ENCODE measurements around the gene TXNDC11.

TXNDC11 gene

GRCh38 chr16:11660565-11660964 lies 82.1 kb downstream of the TXNDC11 start:
- no peak for DNase-seq (ENCODE audit: low read depth in 2 of 2)

- no peak for DNase-seq (ENCODE audit: low read depth in 2 of 2)
These were observed 83.6 kb downstream of the TXNDC11 start for GRCh38 chr16:11658896-11659708.

- no peak for DNase-seq (ENCODE audit: low read depth in 2 of 2)
These were observed 85.1 kb downstream of the TXNDC11 start for GRCh38 chr16:11657556-11657955.

GRCh38 chr16:11655655-11656054 lies 87.0 kb downstream of the TXNDC11 start:
- no peak for DNase-seq (ENCODE audit: low read depth in 2 of 2)

- no peak for DNase-seq (ENCODE audit: low read depth in 2 of 2)
These were observed 90.9 kb downstream of the TXNDC11 start for GRCh38 chr16:11651796-11652195.

GRCh38 chr16:11650641-11651591 lies 91.7 kb downstream of the TXNDC11 start:
- no peak for DNase-seq (ENCODE audit: low read depth in 2 of 2)

- no peak for DNase-seq (ENCODE audit: low read depth in 2 of 2)
These were observed 93.4 kb downstream of the TXNDC11 start for GRCh38 chr16:11649276-11649675.

- DNase-seq (ENCODE audit: low read depth in 2 of 2), result no peak
These were observed 99.9 kb downstream of the TXNDC11 start for GRCh38 chr16:11642765-11643116.

- DNase-seq (ENCODE audit: low read depth in 2 of 2), result peak; percentile 47 to 49
These were observed 101.5 kb downstream of the TXNDC11 start for GRCh38 chr16:11640987-11641817.

DNA sequence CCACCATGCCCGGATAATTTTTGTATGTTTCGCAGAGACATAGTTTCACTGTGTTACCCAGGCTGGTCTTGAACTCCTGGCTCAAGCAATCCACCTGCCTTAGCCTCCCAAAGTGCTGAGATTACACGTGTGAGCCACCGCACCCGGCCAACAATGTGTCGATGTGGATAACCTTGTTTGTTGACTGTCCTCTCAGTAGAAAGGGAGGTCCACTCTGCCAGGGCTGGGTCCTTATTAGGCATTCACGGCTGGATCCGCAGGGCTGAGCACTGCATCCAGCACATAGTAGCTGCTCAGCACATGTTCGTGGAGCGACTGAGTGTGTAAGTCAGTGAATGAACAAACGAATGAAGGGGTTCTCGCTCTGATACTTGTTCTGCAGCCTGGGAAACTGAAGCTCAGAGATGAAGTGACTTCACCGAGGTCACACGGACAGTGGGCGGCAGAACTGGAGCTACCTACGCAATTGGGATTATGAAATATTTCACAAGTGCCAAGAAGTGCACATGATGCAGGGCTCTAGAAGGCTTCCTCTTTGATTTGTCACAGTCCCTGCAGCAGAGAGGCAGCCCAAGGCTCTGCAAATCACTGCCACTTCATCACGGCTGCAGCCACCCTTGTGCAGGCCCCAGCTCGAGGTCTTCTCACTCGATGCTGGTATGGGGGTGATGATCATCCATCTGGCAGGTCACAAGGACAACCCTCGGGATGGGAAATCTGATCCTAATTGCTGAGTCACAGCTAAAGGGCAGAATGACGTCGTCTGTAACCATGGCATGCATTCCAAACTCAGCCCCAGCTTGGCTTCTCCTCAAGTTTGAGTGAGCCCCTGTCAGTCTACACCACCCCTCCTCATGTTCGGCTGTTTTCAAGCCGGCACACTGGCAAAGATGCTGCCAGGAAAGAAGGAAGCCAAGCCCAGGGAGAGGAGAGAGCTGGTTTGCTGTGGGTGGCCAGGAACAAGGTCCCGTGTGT lies 102.4 kb downstream of the TXNDC11 start:
- peak; percentile 90 to 92 for DNase-seq (ENCODE audit: low read depth in 2 of 2)

GRCh38 chr16:11639008-11639562 lies 103.6 kb downstream of the TXNDC11 start:
- DNase-seq (ENCODE audit: low read depth in 2 of 2), result no peak

GRCh38 chr16:11638140-11638539 lies 104.5 kb downstream of the TXNDC11 start:
- no peak for DNase-seq (ENCODE audit: low read depth in 2 of 2)

GRCh38 chr16:11637320-11637719 lies 105.3 kb downstream of the TXNDC11 start:
- no peak for DNase-seq (ENCODE audit: low read depth in 2 of 2)

- no peak for DNase-seq (ENCODE audit: low read depth in 2 of 2)
These were observed 106.4 kb downstream of the TXNDC11 start for GRCh38 chr16:11636172-11636721.

DNA sequence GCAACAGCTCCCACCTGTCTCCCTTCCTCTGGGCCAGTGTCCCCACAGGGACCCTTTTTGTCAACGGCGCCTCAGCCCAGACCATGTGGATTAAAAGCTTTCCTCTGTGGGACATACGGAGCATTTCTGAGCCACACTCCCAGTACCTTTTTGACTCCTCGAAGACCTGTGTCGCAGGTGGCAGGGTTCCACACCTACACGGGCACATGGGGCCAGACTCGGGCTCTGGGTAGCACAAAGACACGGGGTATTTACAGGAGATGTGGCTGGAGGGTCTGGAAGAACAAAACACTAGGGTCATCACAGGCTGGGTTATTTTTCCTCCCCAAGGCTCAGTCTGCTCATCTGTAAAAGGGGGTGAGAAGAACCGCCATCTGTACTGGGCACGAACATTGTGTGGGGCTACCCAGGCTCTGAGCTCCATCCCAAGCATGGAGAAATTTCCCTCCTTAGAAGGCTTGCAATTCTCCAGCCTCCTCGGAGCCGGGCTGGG lies 106.9 kb downstream of the TXNDC11 start:
- no peak for DNase-seq (ENCODE audit: low read depth in 2 of 2)

DNA sequence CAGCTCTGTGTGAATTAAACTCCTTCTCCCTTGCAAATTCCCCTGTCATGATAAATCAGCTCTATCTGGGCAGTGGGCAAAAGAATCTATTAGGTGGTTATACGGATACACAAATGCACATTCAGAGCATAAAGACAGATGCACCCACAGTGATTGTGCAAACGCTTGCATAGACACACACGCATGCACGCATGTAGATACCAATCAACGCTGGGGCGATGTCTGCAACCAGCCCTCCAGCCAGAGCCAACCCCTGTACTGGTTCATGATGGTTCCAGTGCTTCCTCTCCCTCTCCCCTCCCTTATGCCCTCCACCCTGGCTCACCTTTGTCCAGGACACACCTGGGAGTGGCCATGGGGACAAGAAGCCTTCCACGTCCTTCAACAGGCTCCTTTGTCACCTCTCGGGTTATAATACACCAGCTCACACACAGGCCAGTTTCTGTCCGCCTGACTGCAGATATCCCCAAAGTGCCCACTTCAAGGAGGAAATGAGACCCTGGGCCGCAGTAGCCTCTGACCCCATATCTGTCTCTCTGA lies 107.5 kb downstream of the TXNDC11 start:
- DNase-seq (ENCODE audit: low read depth in 2 of 2), result no peak

DNA sequence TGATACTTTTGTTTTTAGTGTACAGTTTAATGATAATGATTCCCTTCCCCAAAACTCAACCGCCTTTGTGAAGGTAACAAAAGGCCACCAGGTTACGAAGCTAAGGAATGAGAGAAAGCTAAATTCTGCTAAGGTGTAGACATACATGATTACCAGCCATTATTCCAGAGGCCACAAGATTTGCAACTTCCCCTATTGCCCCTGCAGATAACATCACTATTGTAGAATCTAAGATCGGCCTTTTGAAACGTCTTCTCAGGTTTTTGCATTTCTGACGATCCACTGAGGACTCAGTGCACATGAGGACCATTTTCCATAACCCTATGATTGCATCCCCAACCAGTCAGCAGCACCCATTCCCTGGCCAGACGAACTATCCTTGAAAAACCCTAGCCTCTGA lies 108.3 kb downstream of the TXNDC11 start:
- DNase-seq (ENCODE audit: low read depth in 2 of 2), result no peak

DNA sequence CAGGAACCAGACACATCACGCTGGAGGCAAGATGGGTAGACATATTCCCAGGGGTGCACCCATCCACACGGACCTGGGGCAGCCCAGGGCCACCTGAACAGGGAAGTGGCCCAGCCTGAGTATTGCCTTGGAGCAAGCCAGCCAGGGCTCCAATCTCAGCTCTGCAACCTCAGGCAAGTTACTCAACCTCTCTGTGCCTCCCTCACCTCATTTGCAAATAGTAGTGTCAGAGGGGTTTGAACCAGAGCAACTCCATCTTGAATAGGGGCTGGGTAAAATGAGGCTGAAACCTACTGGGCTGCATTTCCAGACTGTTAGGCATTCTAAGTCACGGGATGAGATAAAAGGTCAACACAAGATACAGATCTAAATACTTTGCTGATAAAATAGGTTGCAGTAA lies 109.5 kb downstream of the TXNDC11 start:
- DNase-seq (ENCODE audit: low read depth in 2 of 2), result no peak

- peak; percentile 23 to 33 for DNase-seq (ENCODE audit: low read depth in 2 of 2)
These were observed 110.2 kb downstream of the TXNDC11 start for GRCh38 chr16:11632455-11632939.
